Activated naive CD4-positive, alpha-beta T cell treated with anti-CD3 and anti-CD28 coated beads, Interleukin-2, amount 50 U/mL, for 24 hours (primary cell): ENCODE measurements around the gene ANKRD66.

Experiments used
- H3K27ac Mint-ChIP-seq: one replicate; pipeline ENCODE4 v1.8.0; 2021; ENCODE audit warnings: mild to moderate bottlenecking, mixed read lengths
- H3K27me3 Mint-ChIP-seq: one replicate; pipeline ENCODE4 v1.8.0; 2021; ENCODE audit warnings: mixed read lengths
- H3K36me3 Mint-ChIP-seq: one replicate; pipeline ENCODE4 v1.8.0; 2021; ENCODE audit warnings: mixed read lengths
- H3K4me1 Mint-ChIP-seq: one replicate; pipeline ENCODE4 v1.8.0; 2021; ENCODE audit warnings: mixed read lengths
- H3K4me3 Mint-ChIP-seq: one replicate; pipeline ENCODE4 v1.8.0; 2021; ENCODE audit warnings: mild to moderate bottlenecking, mixed read lengths
- H3K9me3 Mint-ChIP-seq: one replicate; pipeline ENCODE4 v1.8.0; 2021; ENCODE audit warnings: mixed read lengths

The ANKRD66 gene

DNA sequence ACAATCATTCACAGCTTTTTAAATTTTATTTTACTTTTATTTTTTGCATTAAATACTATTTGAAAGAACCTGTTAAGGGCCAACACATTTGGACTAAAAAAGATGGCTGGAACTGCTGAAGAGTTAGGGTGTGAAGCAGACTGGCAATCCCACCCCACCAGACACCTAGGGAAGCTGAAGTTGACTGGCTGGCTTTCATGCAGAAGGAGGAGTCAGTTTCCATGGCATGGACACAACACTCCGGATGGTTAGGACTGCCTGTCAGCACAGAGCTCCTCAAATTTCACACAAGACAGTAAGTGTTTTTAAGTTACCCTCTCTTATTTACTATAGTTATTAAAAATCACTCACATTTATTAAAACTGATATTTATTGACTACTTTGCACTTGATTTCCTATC lies at the start of gene ANKRD66:
Gene ANKRD66 (plus strand): TSS at position 238 of the 400 bp plus-strand sequence. CDS start 5,016 bp downstream, outside the sequence.
- no peak within 1 kb of the TSS for H3K4me3 Mint-ChIP-seq
- H3K4me1 Mint-ChIP-seq, result no peaks in the 10 kb centered on the region
- no peak within 1 kb of the TSS for H3K27ac Mint-ChIP-seq
- no peaks in the 10 kb centered on the region for H3K36me3 Mint-ChIP-seq
- peaks cover 5% of the 10 kb centered on the region for H3K27me3 Mint-ChIP-seq
- no peaks in the 10 kb centered on the region for H3K9me3 Mint-ChIP-seq

DNA sequence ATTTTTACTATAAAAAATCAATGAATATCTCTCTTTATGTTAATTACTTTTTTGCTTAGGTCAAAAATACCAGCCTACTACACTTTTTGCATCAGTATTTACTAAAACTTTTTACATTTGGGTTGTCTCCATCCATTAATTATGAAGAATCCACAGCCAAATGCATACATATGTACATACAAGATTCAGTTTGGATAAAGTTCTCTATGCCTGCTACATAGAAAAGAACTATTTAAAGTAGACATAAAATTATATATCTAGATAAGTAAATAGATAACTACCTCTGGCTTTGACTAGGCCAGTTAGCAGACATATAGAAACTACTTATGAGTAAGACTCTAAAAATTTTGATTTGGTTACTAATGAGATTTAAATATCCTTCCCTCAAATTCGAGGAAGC lies 46.8 kb upstream of the ANKRD66 start:
- Mint-ChIP-seq H3K36me3 (no peaks in the 10 kb centered on the region), H3K4me1 (no peaks in the 10 kb centered on the region), H3K27ac (no peak overlapping the region)

DNA sequence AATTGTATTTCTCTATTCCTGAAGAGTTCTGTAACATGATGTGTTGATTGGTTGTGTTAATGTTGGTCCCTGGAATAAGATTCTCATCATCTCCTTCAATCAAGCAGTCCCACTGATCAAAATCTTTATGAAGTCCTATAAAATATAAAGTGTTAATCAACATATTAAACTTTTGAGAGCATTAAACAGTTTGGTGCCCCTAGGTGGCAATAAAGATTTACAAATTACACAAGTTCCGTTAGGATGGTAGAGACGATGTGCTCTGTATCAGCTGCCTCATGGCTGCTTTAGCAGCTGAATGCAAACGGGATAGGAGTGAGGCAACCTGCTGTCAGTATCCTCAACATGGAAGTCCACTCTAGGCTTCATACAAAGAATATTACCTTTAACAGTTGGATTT lies 42.2 kb upstream of the ANKRD66 start:
- H3K4me3 Mint-ChIP-seq, result no peak overlapping the region
- H3K27me3 Mint-ChIP-seq, result peaks cover 23% of the 10 kb centered on the region
- H3K36me3 Mint-ChIP-seq, result no peaks in the 10 kb centered on the region
- H3K27ac Mint-ChIP-seq, result no peak overlapping the region
- no peaks in the 10 kb centered on the region for H3K4me1 Mint-ChIP-seq
- no peaks in the 10 kb centered on the region for H3K9me3 Mint-ChIP-seq

More for the DNA sequence above, 46.8 kb upstream of the ANKRD66 start:
- H3K4me3 Mint-ChIP-seq, result no peak overlapping the region
- H3K27me3 Mint-ChIP-seq, result peaks cover 18% of the 10 kb centered on the region
- no peaks in the 10 kb centered on the region for H3K9me3 Mint-ChIP-seq

DNA sequence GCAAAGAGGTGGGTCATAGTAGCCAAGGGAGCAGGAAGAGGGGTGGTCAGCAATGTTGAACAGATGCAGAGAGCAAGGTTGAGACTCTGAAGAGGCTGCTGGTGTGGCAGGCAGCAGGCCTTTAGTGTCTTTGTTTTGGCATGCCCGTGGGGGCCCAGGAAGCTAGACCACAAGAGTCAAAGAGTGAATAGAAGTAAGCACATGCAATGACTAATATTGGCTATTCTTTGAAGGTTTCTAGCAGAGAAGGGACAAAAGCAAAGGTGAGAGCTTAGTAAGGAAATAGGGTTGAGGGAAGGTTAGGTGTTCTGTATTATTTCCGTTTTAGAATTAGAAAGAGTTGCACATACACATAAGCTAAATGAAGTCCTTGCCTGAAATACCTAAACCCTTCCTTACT lies 40.3 kb upstream of the ANKRD66 start:
- peaks cover 25% of the 10 kb centered on the region for H3K27me3 Mint-ChIP-seq
- no peak overlapping the region for H3K4me3 Mint-ChIP-seq
- no peaks in the 10 kb centered on the region for H3K9me3 Mint-ChIP-seq
- no peaks in the 10 kb centered on the region for H3K36me3 Mint-ChIP-seq
- H3K4me1 Mint-ChIP-seq, result no peaks in the 10 kb centered on the region
- no peak overlapping the region for H3K27ac Mint-ChIP-seq

DNA sequence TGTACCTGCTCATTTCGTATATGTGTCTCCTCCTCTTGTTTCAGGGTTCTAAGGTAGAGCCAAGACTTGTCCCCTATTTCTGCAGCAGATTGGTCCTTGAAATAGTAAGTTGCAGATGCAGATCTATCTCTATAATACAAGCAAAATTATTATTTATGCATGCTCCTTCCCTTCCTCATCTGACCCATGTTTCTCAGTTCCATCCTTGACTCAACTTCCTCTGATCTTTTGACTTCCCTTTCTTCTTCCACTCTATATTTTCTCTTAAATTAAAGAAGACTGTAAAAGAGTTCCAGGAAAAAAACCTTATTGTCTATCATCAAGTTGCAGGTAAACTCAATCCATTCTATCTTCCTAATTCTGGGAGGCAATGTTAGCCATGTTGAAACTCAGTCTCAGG lies 35.2 kb upstream of the ANKRD66 start:
- Mint-ChIP-seq H3K4me1 (no peaks in the 10 kb centered on the region), H3K27ac (no peak overlapping the region), H3K36me3 (no peaks in the 10 kb centered on the region), H3K4me3 (no peak overlapping the region), H3K9me3 (no peaks in the 10 kb centered on the region), H3K27me3 (peaks cover 23% of the 10 kb centered on the region)

DNA sequence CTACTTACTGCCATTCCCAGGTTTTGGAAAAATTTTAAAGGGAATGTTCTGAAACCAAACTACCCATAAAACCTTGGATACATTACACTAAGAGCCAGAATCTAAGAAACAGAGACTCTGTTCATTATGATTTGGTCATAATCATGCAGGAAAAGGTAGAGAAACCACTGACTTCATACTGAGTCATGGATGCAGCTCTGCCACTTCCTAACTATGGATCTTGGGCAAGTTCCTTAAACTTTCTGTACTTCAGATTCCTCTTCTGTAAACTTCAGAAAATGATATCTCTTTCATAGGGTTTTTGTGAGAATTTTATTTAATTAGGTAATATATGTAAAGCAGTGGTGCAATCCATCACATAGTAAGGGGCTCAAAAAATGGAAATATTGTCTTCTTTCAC lies 31.6 kb upstream of the ANKRD66 start:
- H3K27me3 Mint-ChIP-seq, result peaks cover 14% of the 10 kb centered on the region
- H3K9me3 Mint-ChIP-seq, result no peaks in the 10 kb centered on the region
- no peaks in the 10 kb centered on the region for H3K36me3 Mint-ChIP-seq
- no peak overlapping the region for H3K4me3 Mint-ChIP-seq
- H3K4me1 Mint-ChIP-seq, result peaks cover 3% of the 10 kb centered on the region
- H3K27ac Mint-ChIP-seq, result no peak overlapping the region

DNA sequence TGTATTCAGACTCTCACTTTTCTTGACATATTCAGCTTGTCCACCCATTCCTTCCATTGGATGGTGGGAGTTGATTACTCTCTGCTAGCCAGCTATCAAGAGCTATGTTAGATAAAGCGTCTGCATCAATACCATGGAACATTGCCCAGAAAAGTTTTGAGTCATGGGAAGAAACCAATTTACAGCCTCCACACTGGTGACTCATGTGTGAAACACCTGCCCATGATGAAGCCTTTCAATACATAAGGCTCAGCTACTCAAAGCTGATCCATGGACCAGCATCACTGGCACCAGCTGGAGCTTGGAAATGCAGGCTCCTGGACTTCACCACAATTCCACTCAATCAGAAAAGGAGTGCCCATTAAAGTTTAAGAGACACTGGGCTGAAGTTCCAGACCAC lies 27.6 kb upstream of the ANKRD66 start:
- Mint-ChIP-seq H3K9me3 (no peaks in the 10 kb centered on the region), H3K27ac (no peak overlapping the region), H3K27me3 (peaks cover 16% of the 10 kb centered on the region), H3K4me1 (peaks cover 3% of the 10 kb centered on the region), H3K4me3 (no peak overlapping the region), H3K36me3 (no peaks in the 10 kb centered on the region)

DNA sequence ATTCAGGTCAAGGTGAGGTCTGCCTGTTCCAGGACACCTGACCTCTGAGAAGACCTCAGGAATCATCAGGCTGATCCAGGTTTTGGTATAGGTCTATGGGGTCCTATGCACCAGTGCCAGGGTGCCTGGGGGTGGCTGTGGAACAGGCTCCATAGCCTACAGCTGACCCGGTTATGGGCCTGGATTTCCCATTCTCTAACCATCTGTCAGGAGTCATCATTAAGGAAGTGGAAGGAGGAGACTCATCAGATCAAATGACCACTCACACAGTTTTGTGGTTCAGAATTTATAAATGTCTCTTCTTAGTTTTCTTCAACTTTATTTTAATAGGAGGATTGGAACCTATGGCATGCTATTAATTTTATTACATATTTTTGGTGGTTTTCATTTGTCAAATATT lies 26.3 kb upstream of the ANKRD66 start:
- Mint-ChIP-seq H3K36me3 (no peaks in the 10 kb centered on the region), H3K4me1 (peaks cover 3% of the 10 kb centered on the region), H3K27ac (no peak overlapping the region), H3K4me3 (no peak overlapping the region), H3K27me3 (peaks cover 16% of the 10 kb centered on the region), H3K9me3 (no peaks in the 10 kb centered on the region)

DNA sequence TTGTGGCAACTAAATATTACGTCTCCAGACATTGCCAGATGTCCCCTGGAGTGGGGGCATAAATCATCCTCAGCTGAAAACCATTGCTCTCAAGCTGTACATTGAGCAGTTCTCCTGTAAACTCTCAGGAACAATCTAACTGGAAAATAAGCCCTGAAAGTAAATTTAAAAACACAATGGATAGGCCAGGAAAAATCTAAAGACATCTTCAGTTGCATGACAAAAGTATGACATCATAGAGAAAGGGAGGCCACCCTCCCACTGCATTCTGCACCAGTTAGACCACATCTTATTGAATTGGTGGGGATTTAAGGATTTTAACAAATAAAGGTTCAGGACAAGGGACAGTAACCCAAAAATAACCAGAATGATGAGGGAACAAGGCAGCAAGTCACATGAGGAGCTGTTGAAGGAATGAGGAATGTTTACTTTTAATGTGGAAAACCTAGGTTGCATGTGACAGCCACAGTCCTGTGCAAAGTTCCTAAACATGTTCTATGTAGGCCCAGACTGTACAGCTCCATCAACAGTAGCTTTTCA lies 16.9 kb upstream of the ANKRD66 start:
- Mint-ChIP-seq H3K27me3 (peaks cover 38% of the 10 kb centered on the region), H3K36me3 (no peaks in the 10 kb centered on the region), H3K4me1 (peaks cover 4% of the 10 kb centered on the region), H3K4me3 (no peak overlapping the region), H3K9me3 (no peaks in the 10 kb centered on the region), H3K27ac (no peak overlapping the region)

DNA sequence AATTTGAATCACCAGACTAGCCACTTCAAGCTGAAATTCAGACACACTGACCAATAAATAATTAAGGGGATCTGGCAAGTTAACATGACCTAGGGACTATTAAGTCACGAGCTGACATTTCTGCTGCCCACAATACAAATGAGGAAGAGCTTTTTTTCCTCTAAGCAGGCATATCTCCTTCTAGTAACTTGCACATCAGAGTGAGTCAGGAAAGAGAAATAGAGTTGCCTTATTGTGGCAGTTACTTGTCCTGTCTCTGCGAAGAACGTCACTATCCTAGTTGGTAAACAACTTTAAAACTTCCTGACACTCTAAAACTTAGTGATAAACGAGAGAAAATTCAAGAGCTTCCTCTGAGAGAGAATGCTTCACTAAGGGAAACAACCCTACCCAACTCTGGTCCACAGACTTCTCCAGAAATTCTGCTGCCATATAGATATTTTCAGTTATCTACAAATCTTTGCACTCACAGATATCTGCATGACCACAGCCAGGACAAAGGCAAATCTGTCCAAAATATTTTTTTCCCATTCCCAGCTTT lies 15.7 kb upstream of the ANKRD66 start:
- Mint-ChIP-seq H3K4me1 (peaks cover 7% of the 10 kb centered on the region), H3K27me3 (peaks cover 42% of the 10 kb centered on the region), H3K36me3 (no peaks in the 10 kb centered on the region), H3K4me3 (no peak overlapping the region), H3K27ac (no peak overlapping the region), H3K9me3 (no peaks in the 10 kb centered on the region)

DNA sequence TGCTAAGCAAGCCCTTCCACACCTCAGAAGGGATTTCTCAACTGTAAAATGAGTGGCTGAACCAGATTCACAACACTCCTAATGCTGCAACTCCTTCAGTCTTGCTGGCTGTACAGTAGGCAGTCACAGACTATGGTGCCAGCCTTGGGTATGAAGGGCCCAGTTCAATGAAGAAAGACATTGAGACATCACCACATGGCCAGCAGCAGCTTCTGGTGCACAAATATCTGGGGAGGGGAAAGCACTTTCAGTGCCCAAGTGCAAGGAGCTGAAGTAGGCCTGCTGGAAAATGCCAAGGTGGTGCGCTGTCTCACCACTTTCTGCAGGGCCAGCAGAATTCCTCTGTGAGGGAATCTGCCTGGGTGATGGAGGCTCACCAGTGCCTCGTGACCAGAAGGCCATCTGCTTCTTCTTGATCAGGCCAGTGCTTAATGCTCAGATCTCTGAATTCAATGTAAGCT lies 13.4 kb upstream of the ANKRD66 start:
- Mint-ChIP-seq H3K36me3 (no peaks in the 10 kb centered on the region), H3K4me3 (no peak overlapping the region), H3K4me1 (peaks cover 7% of the 10 kb centered on the region), H3K27ac (no peak overlapping the region), H3K9me3 (no peaks in the 10 kb centered on the region), H3K27me3 (peaks cover 47% of the 10 kb centered on the region)

DNA sequence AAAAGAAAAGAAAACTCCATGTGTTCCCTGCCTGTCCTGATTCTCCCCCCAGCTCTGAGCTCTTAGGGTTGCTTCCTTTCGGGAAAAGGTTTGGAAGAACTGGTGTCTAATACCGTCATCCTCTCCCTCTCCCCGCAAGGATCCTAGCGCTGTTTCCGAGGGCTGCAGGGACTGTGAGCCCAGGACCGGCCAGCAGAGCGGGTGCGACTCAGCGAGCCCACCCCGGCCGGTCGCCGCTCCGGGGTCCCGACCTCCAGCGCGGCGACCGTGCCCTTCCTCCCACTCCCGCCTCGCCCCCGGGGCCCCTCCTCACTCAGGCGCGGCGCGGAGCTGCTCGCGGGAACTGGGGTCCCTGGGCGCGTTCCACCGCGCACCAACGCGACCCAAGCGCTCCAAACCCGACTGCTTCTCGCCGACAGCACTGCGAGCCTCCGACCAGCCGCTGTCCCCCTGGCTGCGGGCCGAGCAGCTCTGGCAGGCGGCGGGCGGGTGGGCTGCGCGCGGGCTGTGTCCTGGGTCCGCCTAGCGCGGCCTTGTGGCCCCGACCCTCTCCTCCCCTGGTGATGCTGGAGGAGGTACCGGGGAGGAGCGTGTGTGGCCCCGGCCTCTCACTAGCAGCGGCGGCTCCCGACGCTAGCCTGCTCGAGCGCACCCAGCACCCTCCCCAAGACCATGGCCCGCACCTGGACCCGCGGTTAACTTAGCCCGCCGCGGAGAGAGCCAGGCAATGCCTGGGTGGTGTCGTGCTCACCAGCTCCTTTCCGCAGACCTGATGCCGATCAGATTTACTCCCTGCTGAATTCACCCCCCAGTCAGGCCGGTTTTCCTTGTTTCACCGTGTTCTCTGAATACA lies 11.6 kb upstream of the ANKRD66 start, which contains the start of gene PLA2G7:
Gene PLA2G7 (minus strand): TSS at position 509 of the 853 bp plus-strand sequence. CDS start 12,484 bp downstream, outside the sequence.
- Mint-ChIP-seq H3K27ac (no peak within 1 kb of the TSS), H3K4me3 (peak within 1 kb of the TSS; percentile 58), H3K4me1 (peaks cover 7% of the 10 kb centered on the region), H3K9me3 (no peaks in the 10 kb centered on the region), H3K27me3 (peaks cover 47% of the 10 kb centered on the region), H3K36me3 (no peaks in the 10 kb centered on the region)

DNA sequence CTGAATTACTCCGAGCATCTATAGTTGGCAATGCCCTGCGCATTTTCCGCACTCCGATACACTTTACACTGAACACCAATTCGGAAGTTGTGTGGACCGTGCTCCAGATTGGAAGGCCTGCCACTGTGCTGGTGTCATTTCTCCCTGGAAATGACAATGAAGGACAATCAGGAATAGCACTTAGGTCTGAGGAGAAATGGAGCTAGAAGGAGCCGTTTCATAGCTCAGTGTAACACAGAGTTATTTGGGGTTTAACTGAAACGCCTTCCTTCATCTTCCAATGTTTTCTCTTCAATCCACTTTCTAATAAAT lies 11.1 kb upstream of the ANKRD66 start:
- Mint-ChIP-seq H3K27ac (no peak overlapping the region), H3K4me3 (no peak overlapping the region), H3K36me3 (no peaks in the 10 kb centered on the region), H3K4me1 (peaks cover 7% of the 10 kb centered on the region), H3K9me3 (no peaks in the 10 kb centered on the region), H3K27me3 (peaks cover 44% of the 10 kb centered on the region)

DNA sequence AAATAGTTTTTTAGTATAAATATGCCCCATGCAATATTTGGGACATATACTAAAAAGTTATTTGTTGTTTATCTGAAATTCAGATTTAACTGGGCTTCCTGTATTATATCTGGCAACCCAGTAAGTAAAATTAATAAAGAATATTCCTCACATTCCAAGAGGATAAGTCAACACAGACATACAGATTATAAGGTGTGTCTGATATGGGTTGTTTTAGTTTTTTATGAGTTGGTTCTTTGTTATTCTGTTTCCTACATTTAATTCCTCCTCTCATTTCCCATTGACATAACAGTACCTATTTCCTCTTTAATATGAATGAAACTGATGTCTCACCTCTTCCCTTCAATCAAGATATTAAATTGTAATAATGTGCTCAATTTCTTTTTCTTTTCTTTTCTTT lies 9.8 kb upstream of the ANKRD66 start:
- H3K36me3 Mint-ChIP-seq, result no peaks in the 10 kb centered on the region
- H3K4me3 Mint-ChIP-seq, result no peak overlapping the region
- no peak overlapping the region for H3K27ac Mint-ChIP-seq
- H3K9me3 Mint-ChIP-seq, result no peaks in the 10 kb centered on the region
- peaks cover 7% of the 10 kb centered on the region for H3K4me1 Mint-ChIP-seq
- peaks cover 40% of the 10 kb centered on the region for H3K27me3 Mint-ChIP-seq

DNA sequence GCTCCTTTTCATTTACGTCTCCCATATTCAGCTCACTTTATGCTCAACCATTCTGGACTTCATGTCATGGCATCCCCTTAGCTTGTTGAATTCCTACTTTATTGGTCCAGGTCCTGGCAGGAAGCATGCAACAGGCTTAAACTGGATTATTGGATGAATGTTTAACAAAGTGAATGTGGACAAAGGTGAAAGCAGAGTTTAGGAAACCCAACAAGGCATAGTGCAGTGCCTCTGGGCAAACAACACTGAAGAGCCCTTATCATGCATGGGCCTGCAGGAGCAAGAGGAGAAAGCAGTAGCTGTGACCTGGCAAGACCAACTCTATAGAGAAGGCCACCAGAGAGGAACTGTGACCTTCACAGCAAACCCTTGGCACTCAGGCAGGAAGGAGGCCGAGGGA lies 5.3 kb upstream of the ANKRD66 start:
- no peaks in the 10 kb centered on the region for H3K4me1 Mint-ChIP-seq
- no peaks in the 10 kb centered on the region for H3K36me3 Mint-ChIP-seq
- no peak overlapping the region for H3K27ac Mint-ChIP-seq
- peaks cover 12% of the 10 kb centered on the region for H3K27me3 Mint-ChIP-seq
- no peak overlapping the region for H3K4me3 Mint-ChIP-seq
- no peaks in the 10 kb centered on the region for H3K9me3 Mint-ChIP-seq

DNA sequence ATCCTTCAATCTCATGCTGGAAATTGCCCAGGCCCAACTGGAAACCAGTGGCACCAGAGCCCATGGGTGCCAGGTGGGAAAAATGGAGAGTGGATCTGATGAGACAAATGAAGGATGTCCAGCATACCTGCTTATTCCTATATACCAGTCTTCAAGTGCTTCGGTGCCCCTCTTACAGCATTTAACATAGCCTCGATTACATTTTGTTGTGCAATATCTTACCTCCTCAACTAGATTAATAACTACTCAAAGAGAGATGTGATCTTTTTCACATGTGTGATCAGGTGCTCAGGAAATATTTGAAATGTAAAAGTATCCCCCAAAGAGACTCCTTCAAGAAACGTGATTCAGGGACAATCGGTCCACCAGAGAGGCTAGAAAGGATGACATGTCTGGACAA lies 4.8 kb upstream of the ANKRD66 start:
- Mint-ChIP-seq H3K36me3 (no peaks in the 10 kb centered on the region), H3K27ac (no peak overlapping the region), H3K4me1 (no peaks in the 10 kb centered on the region), H3K4me3 (no peak overlapping the region), H3K27me3 (peaks cover 11% of the 10 kb centered on the region), H3K9me3 (no peaks in the 10 kb centered on the region)
